Stimulated activated CD4-positive, alpha-beta T cell treated with anti-CD3 and anti-CD28 coated beads, Interleukin-15, amount 100 ng/mL, for 48 hours (primary cell): ENCODE data around the gene GRK3.

Experiments used
- DNase-seq, 2 donors: peaks; one replicate each; pipeline ENCODE4 v3.0.0-alpha.2; 2020; ENCODE audit warnings: low read depth in 2 of 2

The GRK3 gene

DNA sequence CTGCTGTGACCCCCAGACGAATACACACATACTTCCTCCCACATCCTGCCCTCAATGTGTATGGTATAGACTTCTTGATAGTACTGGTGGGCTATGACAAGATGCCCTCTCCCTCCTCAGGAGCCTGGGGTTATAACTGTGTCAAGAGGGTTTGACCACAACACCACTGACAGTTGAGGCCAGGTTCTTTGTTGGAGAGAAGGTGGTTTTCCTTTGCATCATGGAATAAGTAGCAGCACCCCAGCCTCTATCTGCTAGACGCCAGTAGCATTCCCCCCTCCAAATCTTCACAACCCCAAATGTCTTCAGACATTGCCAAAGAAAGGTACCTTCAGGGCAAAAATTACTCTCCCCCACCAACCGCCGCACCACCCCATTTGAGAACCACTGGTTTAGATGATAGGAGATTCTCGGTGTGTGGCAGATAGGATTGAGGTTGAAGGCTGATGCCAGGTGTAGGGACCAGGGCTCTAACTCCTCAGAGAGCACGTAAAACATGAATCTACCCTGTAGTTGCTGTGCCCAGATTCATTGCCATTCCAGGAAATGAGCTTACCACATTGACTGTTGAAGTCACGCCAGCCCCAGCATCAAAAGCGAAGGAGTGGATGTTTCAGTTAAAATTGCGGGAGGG, 172.0 kb downstream of the GRK3 start:
- DNase-seq = peak; percentile 12 to 25

- DNase-seq = no peak
Measured at GRCh38 chr22:25739659-25740344, 175.3 kb downstream of the GRK3 start.

DNA sequence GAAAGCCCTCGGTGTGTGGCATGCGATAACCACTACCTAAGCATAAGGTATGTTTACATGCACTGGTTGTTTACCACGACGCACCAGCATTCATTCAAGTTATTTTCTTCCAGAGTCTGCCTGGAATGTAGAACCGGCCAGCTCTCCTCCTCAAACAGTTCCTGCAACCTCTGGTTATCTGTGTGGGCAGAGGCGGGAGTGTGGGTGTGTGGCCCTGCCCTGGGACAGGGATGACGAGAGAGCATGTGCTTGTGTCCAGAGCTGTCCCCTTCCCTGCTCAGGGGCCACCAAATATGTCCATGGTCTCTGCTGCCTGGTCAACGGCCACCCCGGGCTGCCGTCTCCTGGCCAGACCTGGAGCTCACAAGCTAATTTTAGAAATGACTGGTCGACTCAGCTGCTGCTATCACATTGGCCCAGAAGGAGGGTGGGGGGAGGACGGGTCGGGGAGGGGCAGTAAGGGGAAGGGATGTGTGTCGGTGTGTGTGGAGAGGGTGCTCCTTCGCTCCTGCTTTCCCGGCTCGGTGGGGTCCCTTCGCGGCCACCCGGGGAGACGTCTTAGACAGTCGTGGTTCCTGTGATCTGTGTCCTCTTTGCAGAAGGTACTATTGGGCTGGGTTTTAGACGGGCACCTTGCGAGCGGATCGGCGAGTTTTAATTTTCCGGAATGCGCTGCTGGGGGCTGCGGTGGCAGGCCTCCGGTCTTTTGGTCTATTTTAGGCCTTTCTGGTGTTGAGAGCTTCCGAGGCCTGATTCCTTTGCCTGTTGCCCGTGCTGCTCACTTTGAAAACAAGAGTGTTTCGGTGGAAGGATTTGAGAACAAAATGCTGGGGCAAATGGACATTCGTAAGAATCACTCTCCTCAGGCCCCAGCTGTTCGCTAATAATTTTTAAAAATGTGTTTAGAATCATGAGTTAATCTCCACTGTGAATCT, 177.5 kb downstream of the GRK3 start, which contains the start of gene MYO18B:
Gene MYO18B (plus strand): TSS at position 497 of the 935 bp plus-strand sequence. CDS start 18,905 bp downstream, outside the sequence.
- DNase-seq = no peak

DNA sequence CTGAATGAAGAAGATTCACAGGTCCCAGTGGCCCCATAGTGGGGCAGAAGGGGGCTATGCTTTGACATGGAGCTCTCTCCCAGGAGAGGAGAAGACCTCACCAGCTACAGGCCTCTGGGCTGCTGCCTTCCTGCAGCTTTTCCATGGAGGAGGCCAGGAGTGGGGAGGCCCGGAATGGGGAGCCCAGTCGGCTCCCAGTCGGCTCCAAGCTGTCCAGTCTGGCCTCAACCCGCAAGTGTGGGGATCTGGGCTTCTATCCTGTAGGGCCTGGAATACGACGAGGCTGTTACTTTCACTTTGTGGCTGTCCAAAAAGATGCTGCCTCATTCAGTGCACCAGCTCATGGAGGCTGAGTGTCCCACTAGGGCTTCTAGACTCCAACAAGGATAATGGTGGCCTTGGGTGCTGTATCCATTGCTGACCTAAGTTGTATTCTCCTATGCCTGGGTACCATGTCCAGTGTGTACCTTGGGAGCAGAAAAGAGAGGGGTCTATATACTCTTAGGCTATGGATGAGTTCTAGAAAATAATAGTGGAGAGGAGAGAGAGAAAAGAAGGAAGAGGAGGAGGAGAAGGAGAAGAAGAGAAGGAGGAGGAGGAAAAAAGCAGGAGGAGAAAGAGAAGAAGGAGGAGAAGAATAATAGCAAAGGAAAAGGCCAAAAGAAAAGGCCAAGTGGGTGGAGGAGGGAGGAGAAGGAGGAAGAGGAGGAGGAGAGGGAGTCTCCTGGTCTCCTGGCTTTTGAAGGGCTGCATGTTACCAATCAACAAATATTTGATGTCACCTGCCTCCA, 178.6 kb downstream of the GRK3 start:
- no peak for DNase-seq

DNA sequence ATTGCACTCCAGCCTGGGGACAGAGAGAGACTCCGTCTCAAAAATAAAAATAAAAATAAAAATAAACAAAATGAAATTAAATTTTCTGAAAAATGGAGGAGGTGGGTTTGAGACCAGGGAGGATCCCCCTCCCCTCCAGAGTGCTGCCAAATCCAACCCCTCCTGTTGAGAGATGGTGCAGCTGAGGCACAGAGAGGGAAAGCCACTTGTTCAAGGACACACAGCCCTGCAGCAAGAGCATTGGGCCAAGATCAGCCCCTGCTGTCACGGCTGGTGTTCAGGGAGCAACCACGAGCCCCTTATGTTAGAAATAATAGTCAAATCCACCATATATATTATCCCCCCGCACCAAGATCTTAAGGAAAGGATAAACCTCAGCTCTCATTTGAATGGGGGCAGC, 180.2 kb downstream of the GRK3 start:
- no peak for DNase-seq

DNA sequence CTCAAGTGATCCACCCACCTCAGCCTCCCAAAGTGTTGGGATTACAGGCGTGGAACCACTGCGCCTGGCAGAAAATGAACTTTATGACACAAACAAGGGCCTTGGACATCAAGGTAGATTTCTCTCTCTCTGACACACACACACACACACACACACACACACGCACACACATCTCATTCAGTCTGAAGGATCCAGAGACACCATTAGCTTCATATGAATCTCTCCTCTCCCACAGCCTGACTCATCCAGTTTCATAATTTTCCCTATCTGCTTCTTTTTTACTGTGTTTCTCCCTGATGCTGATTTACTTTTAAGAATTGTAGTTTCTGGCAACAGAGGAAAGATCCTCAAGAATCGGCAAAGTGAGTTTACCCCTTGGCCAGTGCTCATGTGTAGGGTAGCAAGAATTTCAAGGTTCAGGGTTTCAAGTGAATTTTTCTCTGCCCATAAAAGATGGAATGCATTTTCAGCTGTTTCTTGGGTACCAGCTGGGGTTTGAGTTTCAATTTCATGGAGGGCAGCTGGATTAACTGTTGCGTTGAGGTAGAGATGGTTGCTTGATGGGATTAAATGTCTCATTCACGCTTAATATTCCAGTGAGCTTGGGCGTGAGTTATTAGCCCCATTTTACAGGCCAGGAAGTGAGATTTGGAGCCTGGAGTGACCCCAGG, 181.0 kb downstream of the GRK3 start:
- DNase-seq = no peak

DNA sequence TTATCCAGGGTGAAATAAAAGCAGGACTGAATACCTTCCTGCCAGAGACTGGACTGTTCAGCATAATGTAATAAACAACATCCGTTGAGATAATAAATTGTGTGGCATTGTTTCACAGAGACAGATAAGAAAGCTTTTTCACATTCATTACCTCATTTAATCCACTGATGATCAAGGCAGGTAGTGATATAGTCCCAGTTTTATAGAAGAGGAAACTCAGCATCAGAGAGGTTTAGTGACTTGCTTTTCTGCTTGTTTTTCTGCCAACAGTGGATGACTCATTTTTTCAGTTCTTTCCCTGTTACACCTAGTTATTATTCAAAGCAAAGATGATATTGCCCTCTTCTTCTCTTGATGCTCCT, 181.5 kb downstream of the GRK3 start:
- no peak for DNase-seq

DNA sequence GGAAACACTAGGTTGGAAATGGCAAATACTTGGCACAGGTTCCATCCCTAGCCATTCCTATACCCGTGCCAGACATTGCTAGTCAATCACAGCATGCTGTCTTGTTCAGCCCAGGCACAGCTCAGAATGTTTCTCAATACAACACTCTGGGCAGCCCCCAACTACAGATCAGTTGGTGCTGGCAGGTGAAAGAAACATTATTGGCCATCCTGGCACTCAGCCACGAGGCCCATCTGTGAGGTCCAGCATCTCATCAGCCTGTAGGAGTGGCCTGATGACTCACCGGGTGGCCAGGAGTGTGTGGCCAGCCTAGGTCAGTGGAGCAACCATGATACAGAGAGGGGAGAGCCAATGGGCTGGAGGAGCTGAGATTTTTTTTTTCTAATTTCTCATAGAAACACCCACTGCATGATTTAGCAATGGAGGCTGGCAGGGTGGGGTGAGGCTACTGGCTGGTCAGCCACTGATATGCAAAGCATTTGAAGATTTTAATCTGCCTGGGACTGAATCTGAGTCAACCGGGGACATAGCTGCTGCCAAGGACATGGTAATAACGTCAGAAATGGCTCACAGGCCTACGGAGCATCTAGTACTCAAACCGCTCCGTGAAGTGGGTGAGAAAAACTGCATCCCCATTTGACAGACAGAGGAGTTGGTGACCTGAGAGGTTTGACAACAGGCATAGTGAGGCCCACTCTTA, 182.9 kb downstream of the GRK3 start:
- DNase-seq = no peak

- no peak for DNase-seq
Measured at GRCh38 chr22:25748140-25748539, 183.7 kb downstream of the GRK3 start.

GRCh38 chr22:25748704-25749103, 184.2 kb downstream of the GRK3 start:
- no peak for DNase-seq

DNA sequence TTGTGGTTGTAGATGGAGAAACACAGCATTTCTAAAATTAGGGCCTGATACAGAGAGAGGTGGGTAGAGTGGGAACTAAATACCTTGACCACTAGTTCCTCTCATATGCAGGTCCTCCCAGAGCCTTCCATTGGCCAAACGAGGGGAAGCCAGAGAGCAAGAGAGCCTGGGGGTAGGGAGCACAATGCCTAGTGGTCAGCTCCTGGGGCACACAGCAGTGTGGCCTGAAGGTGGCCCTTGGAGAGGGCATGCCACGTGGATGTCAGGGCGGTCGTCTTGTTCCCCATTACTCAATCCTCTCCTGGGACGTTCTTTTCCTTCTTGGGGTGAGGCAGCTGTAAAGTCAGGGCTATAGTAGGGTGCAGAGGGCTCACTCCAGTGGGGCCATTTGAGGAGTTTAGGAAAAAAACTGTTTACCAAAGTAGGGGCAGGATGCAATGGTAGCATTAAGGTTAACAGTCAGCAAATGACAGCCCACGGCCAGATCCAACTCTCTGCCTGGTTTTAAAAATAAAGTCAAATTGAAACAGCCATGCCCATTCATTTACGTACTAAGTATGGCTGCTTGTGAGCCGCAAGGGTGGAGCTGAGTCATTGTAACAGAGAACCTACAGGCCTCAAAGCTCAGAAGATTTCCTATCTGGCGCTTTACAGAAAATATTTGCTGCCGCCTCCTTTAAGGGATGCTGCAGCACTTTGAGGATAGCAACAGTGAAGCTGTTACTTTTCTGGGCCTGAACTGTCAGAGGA, 185.1 kb downstream of the GRK3 start:
- DNase-seq = peak; percentile 29 to 39

DNA sequence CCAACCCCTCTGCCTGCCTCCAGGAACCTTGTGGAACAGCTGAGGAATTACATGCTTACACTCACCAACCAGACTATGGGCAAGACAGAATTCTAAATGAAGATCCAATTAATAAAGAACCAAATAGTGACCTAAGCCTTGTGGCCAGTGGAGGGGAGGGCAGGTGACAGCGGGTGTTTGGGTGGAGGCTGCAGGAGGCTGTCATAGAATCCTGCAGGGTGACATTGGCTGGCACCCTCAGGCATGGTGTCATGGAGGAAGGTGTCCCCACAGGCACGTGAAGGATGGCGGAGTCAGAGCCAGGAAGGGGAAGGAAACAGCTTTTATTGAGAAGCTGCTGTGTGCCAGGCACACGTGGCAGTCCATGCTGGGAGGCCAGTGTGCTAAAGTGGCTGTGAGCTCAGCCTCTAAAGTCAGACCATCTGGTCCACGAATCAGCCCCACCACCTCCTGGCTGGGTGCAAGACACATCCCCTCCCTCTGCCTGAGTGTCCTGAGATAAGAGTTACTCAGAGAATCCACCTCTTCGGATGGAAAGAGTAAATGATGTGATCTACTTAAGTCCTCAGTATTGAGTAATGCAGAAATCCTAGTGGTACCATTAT, 186.2 kb downstream of the GRK3 start:
- DNase-seq = no peak

DNA sequence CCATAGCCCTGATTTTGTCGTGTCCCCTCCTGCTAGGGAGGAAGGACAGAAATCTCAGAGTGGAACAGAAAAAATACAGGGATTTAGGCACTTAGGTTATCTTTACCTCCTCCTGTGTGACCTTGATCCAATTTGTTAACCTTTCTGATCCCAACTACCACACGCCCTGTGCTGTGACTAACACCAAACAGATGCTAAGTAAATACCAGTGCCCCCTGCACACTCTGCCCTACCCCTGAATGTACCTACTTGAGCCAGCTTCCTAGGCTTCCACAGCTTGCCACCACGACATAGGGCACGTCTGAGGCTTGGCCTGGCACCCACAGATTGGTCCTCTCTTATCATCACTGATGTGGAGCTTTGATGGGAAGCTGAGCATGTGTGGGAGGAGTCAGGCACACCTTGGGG, 186.7 kb downstream of the GRK3 start:
- no peak for DNase-seq

DNA sequence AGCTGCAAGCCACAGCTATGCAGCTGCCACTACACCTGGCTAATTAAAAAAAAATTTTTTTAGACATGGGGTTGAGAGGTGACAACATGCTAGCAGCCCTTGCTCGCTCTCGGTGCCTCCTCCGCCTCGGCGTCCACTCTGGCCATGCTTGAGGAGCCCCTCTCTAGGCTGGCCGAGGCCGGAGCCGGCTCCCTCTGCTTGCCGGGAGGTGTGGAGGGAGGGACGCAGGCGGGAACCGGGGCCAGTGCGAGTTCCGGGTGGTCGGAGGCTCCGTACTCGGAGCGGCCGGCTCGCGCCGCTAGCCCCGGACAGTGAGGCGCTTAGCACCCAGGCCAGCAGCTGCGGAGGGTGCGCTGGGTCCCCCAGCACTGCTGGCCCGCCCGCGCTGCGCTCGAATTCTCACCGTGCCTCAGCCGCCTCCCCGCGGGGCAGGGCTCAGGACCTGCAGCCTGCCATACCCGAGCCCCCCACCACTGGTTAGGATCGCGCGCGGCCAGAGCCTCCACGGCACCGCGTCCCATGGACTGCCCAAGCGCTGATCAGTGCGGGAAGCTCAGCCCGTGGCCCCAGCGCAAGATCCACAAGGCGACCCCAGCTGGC, 188.2 kb downstream of the GRK3 start:
- DNase-seq = no peak

DNA sequence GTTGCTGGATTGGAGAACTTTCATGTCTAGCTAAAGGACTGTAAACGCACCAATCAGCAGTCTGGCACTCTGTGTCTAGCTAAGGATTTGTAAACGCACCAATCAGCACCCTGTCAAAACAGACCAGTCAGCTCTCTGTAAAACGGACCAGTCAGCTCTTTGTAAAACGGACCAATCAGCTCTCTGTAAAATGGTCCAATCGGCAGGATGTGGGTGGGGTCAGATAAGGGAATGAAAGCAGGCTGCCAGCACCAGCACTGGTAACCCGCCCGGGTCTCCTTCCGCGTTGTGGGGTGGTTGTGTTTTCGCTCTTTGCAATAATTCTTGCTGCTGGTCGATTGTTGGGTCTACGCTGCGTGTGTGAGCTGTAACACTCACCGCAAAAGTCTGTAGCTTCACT, 188.8 kb downstream of the GRK3 start:
- DNase-seq = no peak

GRCh38 chr22:25754527-25755202, 190.2 kb downstream of the GRK3 start:
- DNase-seq = no peak

DNA sequence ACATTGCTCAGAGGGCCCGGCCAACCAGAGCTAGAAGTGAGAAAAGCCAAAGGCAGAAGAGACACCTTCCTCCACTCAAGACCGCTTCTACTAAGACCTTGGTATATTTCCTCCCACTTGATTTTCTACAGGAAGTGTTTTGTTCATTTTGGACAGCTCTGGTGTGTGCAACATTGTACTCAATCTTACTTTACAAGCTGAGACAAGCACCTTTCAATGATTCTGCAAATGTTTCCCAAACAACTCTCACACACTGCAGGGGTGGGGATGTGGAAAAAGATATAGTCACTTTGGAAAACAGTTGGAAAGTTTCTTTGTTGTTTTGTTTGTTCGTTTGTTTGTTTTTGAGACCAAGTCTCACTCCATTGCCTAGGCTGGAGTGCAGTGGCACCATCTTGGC, 193.2 kb downstream of the GRK3 start:
- no peak for DNase-seq

GRCh38 chr22:25758316-25758715, 193.8 kb downstream of the GRK3 start:
- no peak for DNase-seq
